SK-N-SH treated with all-trans-retinoic acid at 6 μM for 48 hours (cell line): ENCODE results near the gene NPAS3.

Experiments
- ATAC-seq: fragments of 200-7000 bp; cut with Tn5 transposase; 3 replicates; pipeline ENCODE4 v1.9.1; 2020; ENCODE audit warnings: mild to moderate bottlenecking, moderate library complexity
- ARNTL ChIP-seq: fragments of 450-650 bp; formaldehyde crosslinking; IDR thresholded peaks from 2 replicates; pipeline ENCODE4 v1.5.0; 2020; ENCODE audit warnings: low read depth, mild to moderate bottlenecking, moderate library complexity, borderline replicate concordance
- BACH2 ChIP-seq: fragments of 250-450 bp; sonication (Bioruptor Pico); IDR thresholded peaks from 2 replicates; pipeline ENCODE4 v1.9.0; 2021; ENCODE audit warnings: mild to moderate bottlenecking, borderline replicate concordance
- CSDC2 ChIP-seq: fragments of 250-450 bp; sonication (Bioruptor Pico); IDR thresholded peaks from 2 replicates; pipeline ENCODE4 v1.5.0; 2020; ENCODE audit warnings: mild to moderate bottlenecking, moderate library complexity
- ESRRG ChIP-seq: fragments of 250-450 bp; sonication (Bioruptor Pico); IDR thresholded peaks from 2 replicates; pipeline ENCODE4 v1.6.1; 2021; ENCODE audit warnings: mild to moderate bottlenecking
- ISL1 ChIP-seq: fragments of 250-450 bp; sonication (Bioruptor Pico); IDR thresholded peaks from 2 replicates; pipeline ENCODE4 v2.1.2; 2022; ENCODE audit warnings: mild to moderate bottlenecking, moderate library complexity
- OSR1 ChIP-seq: fragments of 250-450 bp; sonication (Bioruptor Pico); IDR thresholded peaks from 2 replicates; pipeline ENCODE4 v1.8.0; 2022; ENCODE audit warnings: moderate library complexity, mild to moderate bottlenecking, inconsistent platforms
- RARB ChIP-seq: fragments of 250-450 bp; sonication (Bioruptor Pico); IDR thresholded peaks from 2 replicates; pipeline ENCODE4 v1.8.0; 2021; ENCODE audit warnings: mild to moderate bottlenecking, moderate library complexity
- TCF4 ChIP-seq: fragments of 250-450 bp; sonication (Bioruptor Pico); IDR thresholded peaks from 2 replicates; pipeline ENCODE4 v1.8.0; 2021; ENCODE audit warnings: mild to moderate bottlenecking, moderate library complexity, borderline replicate concordance
- ZC3H10 ChIP-seq: fragments of 250-450 bp; sonication (Bioruptor Pico); IDR thresholded peaks from 2 replicates; pipeline ENCODE4 v1.5.1; 2021; ENCODE audit warnings: mild to moderate bottlenecking, moderate library complexity
- ZFP3 ChIP-seq: fragments of 250-450 bp; sonication (Bioruptor Pico); IDR thresholded peaks from 2 replicates; pipeline ENCODE4 v1.5.0; 2020; ENCODE audit warnings: mild to moderate bottlenecking, moderate library complexity
- ZFP30 ChIP-seq: fragments of 450-650 bp; formaldehyde crosslinking; IDR thresholded peaks from 2 replicates; pipeline ENCODE4 v1.5.0; 2022; ENCODE audit warnings: mild to moderate bottlenecking, moderate library complexity
- ZNF565 ChIP-seq: fragments of 450-650 bp; formaldehyde crosslinking; conservative IDR thresholded peaks from 2 replicates; pipeline ENCODE4 v1.5.0; 2020; ENCODE audit warnings: low read depth, mild to moderate bottlenecking, moderate library complexity
- ZNF70 ChIP-seq: fragments of 450-650 bp; formaldehyde crosslinking; IDR thresholded peaks from 2 replicates; pipeline ENCODE4 v1.5.0; 2020; ENCODE audit warnings: mild to moderate bottlenecking, moderate library complexity
- ZNF8 ChIP-seq: fragments of 450-650 bp; formaldehyde crosslinking; IDR thresholded peaks from 2 replicates; pipeline ENCODE4 v1.5.0; 2020; ENCODE audit warnings: mild to moderate bottlenecking, moderate library complexity
- TF ChIP-seq, protein P1 (sequence below): fragments of 250-450 bp; sonication (Bioruptor Pico); IDR thresholded peaks from 2 replicates; pipeline ENCODE4 v1.5.0; 2020; ENCODE audit warnings: mild to moderate bottlenecking, moderate library complexity
- TF ChIP-seq, protein P2 (sequence below): fragments of 250-450 bp; sonication (Bioruptor Pico); IDR thresholded peaks from 2 replicates; pipeline ENCODE4 v1.8.0; 2020; ENCODE audit warnings: mild to moderate bottlenecking, moderate library complexity, borderline replicate concordance
- TF ChIP-seq, protein P3 (sequence below): fragments of 250-450 bp; sonication (Bioruptor Pico); IDR thresholded peaks from 2 replicates; pipeline ENCODE4 v1.8.0; 2021; ENCODE audit warnings: low read depth, mild to moderate bottlenecking, moderate library complexity, borderline replicate concordance

Gene NPAS3

DNA sequence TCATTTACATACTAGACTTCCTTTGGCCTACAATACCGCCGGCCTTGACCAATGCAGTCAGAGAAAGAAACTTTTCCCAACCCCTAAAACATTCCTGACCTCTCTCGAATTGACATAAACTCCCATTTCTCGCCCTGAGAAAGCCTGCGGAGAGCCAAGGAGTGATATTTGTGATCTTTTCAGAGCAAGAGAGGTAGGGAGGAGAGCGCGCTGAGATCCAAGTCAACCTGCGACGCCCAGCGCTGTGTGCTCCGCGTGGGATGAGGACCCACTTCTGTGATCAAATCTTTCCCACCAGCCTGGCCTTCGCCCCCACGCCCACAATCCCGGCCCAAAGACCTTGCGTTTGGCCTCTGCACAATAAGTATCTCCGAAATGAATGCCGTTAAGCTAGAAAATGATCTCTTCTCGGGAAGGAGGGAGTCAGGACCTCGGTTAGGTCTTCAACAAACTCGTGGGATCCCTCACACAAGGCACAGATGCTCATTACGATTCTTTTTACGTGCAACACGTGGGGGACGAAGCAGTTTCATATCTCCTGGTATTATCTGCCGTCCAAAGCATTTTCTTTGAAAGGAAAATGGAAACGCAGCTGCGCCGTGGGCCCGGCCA is 6.3 kb upstream of the NPAS3 start:
- ATAC-seq = no peak
- TF ChIP-seq, protein P1, sequence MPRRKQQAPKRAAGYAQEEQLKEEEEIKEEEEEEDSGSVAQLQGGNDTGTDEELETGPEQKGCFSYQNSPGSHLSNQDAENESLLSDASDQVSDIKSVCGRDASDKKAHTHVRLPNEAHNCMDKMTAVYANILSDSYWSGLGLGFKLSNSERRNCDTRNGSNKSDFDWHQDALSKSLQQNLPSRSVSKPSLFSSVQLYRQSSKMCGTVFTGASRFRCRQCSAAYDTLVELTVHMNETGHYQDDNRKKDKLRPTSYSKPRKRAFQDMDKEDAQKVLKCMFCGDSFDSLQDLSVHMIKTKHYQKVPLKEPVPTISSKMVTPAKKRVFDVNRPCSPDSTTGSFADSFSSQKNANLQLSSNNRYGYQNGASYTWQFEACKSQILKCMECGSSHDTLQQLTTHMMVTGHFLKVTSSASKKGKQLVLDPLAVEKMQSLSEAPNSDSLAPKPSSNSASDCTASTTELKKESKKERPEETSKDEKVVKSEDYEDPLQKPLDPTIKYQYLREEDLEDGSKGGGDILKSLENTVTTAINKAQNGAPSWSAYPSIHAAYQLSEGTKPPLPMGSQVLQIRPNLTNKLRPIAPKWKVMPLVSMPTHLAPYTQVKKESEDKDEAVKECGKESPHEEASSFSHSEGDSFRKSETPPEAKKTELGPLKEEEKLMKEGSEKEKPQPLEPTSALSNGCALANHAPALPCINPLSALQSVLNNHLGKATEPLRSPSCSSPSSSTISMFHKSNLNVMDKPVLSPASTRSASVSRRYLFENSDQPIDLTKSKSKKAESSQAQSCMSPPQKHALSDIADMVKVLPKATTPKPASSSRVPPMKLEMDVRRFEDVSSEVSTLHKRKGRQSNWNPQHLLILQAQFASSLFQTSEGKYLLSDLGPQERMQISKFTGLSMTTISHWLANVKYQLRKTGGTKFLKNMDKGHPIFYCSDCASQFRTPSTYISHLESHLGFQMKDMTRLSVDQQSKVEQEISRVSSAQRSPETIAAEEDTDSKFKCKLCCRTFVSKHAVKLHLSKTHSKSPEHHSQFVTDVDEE = no peak
- TF ChIP-seq ISL1 (CRISPR knock-in tag) = no peak
- TF ChIP-seq ZNF8 (CRISPR knock-in tag) = no peak
- TF ChIP-seq ARNTL = no peak
- TF ChIP-seq RARB (CRISPR knock-in tag) = no peak
- TF ChIP-seq ZNF565 (CRISPR knock-in tag) = no peak
- TF ChIP-seq ZNF70 (CRISPR knock-in tag) = no peak
- no peak for TF ChIP-seq CSDC2 (CRISPR knock-in tag)
- no peak for TF ChIP-seq ZFP3 (CRISPR knock-in tag)
- no peak for TF ChIP-seq TCF4
- TF ChIP-seq BACH2 (CRISPR knock-in tag) = no peak
- TF ChIP-seq ESRRG (CRISPR knock-in tag) = no peak

- ATAC-seq = peak; percentile 15
Measured at GRCh38 chr14:32932914-32933628, 5.6 kb upstream of the NPAS3 start.

GRCh38 chr14:32933629-32934072 is 5.0 kb upstream of the NPAS3 start:
- ATAC-seq = peak; percentile 68
- TF ChIP-seq ZNF70 (CRISPR knock-in tag) (no peak), ZNF565 (CRISPR knock-in tag) (no peak), ZC3H10 (CRISPR knock-in tag) (no peak), ESRRG (CRISPR knock-in tag) (no peak)
- TF ChIP-seq, protein P2, sequence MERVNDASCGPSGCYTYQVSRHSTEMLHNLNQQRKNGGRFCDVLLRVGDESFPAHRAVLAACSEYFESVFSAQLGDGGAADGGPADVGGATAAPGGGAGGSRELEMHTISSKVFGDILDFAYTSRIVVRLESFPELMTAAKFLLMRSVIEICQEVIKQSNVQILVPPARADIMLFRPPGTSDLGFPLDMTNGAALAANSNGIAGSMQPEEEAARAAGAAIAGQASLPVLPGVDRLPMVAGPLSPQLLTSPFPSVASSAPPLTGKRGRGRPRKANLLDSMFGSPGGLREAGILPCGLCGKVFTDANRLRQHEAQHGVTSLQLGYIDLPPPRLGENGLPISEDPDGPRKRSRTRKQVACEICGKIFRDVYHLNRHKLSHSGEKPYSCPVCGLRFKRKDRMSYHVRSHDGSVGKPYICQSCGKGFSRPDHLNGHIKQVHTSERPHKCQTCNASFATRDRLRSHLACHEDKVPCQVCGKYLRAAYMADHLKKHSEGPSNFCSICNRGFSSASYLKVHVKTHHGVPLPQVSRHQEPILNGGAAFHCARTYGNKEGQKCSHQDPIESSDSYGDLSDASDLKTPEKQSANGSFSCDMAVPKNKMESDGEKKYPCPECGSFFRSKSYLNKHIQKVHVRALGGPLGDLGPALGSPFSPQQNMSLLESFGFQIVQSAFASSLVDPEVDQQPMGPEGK (CRISPR knock-in tag) = peak; percentile 29; the same call in 1 of the 2 replicates
- TF ChIP-seq, protein P1 = no peak

More at GRCh38 chr14:32932914-32933628, 5.6 kb upstream of the NPAS3 start:
- TF ChIP-seq, protein P1 = no peak
- TF ChIP-seq ZNF8 (CRISPR knock-in tag) (no peak), OSR1 (CRISPR knock-in tag) (no peak), ZFP3 (CRISPR knock-in tag) (no peak), ZFP30 (CRISPR knock-in tag) (no peak), ZNF565 (CRISPR knock-in tag) (no peak), CSDC2 (CRISPR knock-in tag) (no peak), TCF4 (no peak)
- TF ChIP-seq, protein P3, sequence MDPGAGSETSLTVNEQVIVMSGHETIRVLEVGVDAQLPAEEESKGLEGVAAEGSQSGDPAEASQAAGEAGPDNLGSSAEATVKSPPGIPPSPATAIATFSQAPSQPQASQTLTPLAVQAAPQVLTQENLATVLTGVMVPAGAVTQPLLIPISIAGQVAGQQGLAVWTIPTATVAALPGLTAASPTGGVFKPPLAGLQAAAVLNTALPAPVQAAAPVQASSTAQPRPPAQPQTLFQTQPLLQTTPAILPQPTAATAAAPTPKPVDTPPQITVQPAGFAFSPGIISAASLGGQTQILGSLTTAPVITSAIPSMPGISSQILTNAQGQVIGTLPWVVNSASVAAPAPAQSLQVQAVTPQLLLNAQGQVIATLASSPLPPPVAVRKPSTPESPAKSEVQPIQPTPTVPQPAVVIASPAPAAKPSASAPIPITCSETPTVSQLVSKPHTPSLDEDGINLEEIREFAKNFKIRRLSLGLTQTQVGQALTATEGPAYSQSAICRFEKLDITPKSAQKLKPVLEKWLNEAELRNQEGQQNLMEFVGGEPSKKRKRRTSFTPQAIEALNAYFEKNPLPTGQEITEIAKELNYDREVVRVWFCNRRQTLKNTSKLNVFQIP = no peak
- TF ChIP-seq, protein P2 (CRISPR knock-in tag) = no peak
